Parathyroid adenoma (tissue), 2 donors: ENCODE results near the gene CACNB2.

Source experiments
- H2AFZ ChIP-seq: fragments of 300-600 bp; sonication (generic); one replicate; pipeline ENCODE4 v1.7.0; 2017; ENCODE audit warnings: antibody characterized with exemption, mild to moderate bottlenecking
- H3K27ac ChIP-seq: fragments of 300-600 bp; sonication (generic); one replicate; pipeline ENCODE4 v1.7.0; 2017
- H3K27me3 ChIP-seq: fragments of 300-600 bp; sonication (generic); one replicate; pipeline ENCODE4 v1.7.0; 2017; ENCODE audit warnings: low read length; ENCODE audit not compliant: control insufficient read depth, insufficient read depth
- H3K36me3 ChIP-seq: fragments of 300-600 bp; sonication (generic); one replicate; pipeline ENCODE4 v1.7.0; 2017; ENCODE audit warnings: low read length; ENCODE audit not compliant: control insufficient read depth, insufficient read depth
- H3K4me1 ChIP-seq: fragments of 300-600 bp; sonication (generic); one replicate; pipeline ENCODE4 v1.7.0; 2017; ENCODE audit warnings: control low read depth
- H3K4me2 ChIP-seq: fragments of 300-600 bp; sonication (generic); one replicate; pipeline ENCODE4 v1.7.0; 2017; ENCODE audit warnings: low read length
- H3K4me3 ChIP-seq: fragments of 300-600 bp; sonication (generic); one replicate; pipeline ENCODE4 v1.7.0; 2017; ENCODE audit warnings: low read depth, low read length
- H3K79me2 ChIP-seq: fragments of 300-600 bp; sonication (generic); one replicate; pipeline ENCODE4 v1.7.0; 2017; ENCODE audit warnings: control low read depth
- H3K9ac ChIP-seq: fragments of 300-600 bp; sonication (generic); one replicate; pipeline ENCODE4 v1.7.0; 2017; ENCODE audit warnings: mild to moderate bottlenecking
- H3K9me3 ChIP-seq: fragments of 300-600 bp; sonication (generic); one replicate; pipeline ENCODE4 v1.7.0; 2017; ENCODE audit warnings: low read length; ENCODE audit not compliant: control insufficient read depth
- CTCF ChIP-seq: fragments of 300-600 bp; sonication (generic); IDR thresholded peaks from one replicate; pipeline ENCODE4 v1.7.0; 2017; ENCODE audit warnings: antibody characterized with exemption, mild to moderate bottlenecking
- donor health status: primary hyperparathyroidism.

CACNB2 gene

GRCh38 chr10:18099415-18099814, 40.8 kb upstream of the CACNB2 start:
- no peak overlapping the region for H3K27ac ChIP-seq
- H3K4me2 ChIP-seq: no peak overlapping the region
- H3K79me2 ChIP-seq: no peaks in the 10 kb centered on the region
- no peak overlapping the region for H3K9ac ChIP-seq
- no peak overlapping the region for H2AFZ ChIP-seq
- H3K36me3 ChIP-seq: no peaks in the 10 kb centered on the region
- H3K4me1 ChIP-seq: no peaks in the 10 kb centered on the region
- no peaks in the 10 kb centered on the region for H3K27me3 ChIP-seq
- H3K4me3 ChIP-seq: no peak overlapping the region
- TF ChIP-seq CTCF: no peak
- H3K9me3 ChIP-seq: no peaks in the 10 kb centered on the region

GRCh38 chr10:18100669-18101068, 39.6 kb upstream of the CACNB2 start:
- no peak for TF ChIP-seq CTCF
- no peaks in the 10 kb centered on the region for H3K79me2 ChIP-seq
- no peak overlapping the region for H3K4me3 ChIP-seq
- no peak overlapping the region for H3K9ac ChIP-seq
- H3K27me3 ChIP-seq: no peaks in the 10 kb centered on the region
- H2AFZ ChIP-seq: no peak overlapping the region
- no peak overlapping the region for H3K27ac ChIP-seq
- no peaks in the 10 kb centered on the region for H3K9me3 ChIP-seq
- no peaks in the 10 kb centered on the region for H3K4me1 ChIP-seq
- H3K4me2 ChIP-seq: no peak overlapping the region
- H3K36me3 ChIP-seq: no peaks in the 10 kb centered on the region

- H3K9me3 ChIP-seq: no peaks in the 10 kb centered on the region
- H3K27me3 ChIP-seq: no peaks in the 10 kb centered on the region
- no peak overlapping the region for H3K4me2 ChIP-seq
- no peak overlapping the region for H3K4me3 ChIP-seq
- H3K79me2 ChIP-seq: no peaks in the 10 kb centered on the region
- H3K9ac ChIP-seq: no peak overlapping the region
- no peak overlapping the region for H3K27ac ChIP-seq
- no peak for TF ChIP-seq CTCF
- H3K36me3 ChIP-seq: no peaks in the 10 kb centered on the region
- H3K4me1 ChIP-seq: no peaks in the 10 kb centered on the region
- no peak overlapping the region for H2AFZ ChIP-seq
These were observed 37.8 kb upstream of the CACNB2 start for GRCh38 chr10:18102404-18102803.

- Histone ChIP-seq H3K4me2 (no peak overlapping the region), H3K36me3 (no peaks in the 10 kb centered on the region), H2AFZ (no peak overlapping the region), H3K79me2 (no peaks in the 10 kb centered on the region), H3K9me3 (no peaks in the 10 kb centered on the region), H3K27me3 (no peaks in the 10 kb centered on the region), H3K27ac (no peak overlapping the region), H3K4me1 (no peaks in the 10 kb centered on the region), H3K9ac (no peak overlapping the region), H3K4me3 (no peak overlapping the region)
- TF ChIP-seq CTCF: peak; percentile 57
These were observed 35.9 kb upstream of the CACNB2 start for GRCh38 chr10:18104223-18104872.

DNA sequence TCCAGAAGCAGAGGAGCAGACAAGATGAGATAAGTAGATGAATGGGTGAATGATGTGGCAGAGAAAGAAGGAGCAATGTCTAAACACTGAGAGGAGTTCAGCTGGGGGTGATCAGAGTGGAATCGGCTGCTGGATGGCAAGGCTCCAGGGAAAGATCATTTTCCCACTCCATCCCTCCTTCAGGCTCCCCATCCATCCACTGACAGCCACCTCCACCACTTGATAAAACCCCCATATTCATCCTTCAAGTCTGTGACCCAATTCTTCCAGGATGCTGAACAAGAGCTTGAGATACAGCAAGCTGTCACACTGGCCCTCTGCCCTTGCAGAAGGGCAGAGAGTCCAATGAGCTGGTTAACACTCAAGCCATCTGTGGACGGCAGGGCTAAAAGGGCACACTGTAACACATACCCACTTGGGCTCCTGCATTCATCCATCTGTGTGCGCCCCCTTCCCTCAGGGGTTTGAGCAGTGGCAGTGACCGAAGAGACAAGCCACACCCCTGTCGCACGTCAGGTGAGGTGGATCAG, 30.8 kb upstream of the CACNB2 start:
- no peak overlapping the region for H3K9ac ChIP-seq
- no peaks in the 10 kb centered on the region for H3K36me3 ChIP-seq
- H3K27ac ChIP-seq: no peak overlapping the region
- no peak for TF ChIP-seq CTCF
- no peaks in the 10 kb centered on the region for H3K4me1 ChIP-seq
- H3K4me2 ChIP-seq: no peak overlapping the region
- H3K9me3 ChIP-seq: no peaks in the 10 kb centered on the region
- no peaks in the 10 kb centered on the region for H3K79me2 ChIP-seq
- H3K4me3 ChIP-seq: no peak overlapping the region
- H2AFZ ChIP-seq: no peak overlapping the region
- H3K27me3 ChIP-seq: no peaks in the 10 kb centered on the region
